RWPE2 (cell line): ENCODE results near the gene SRRM1.

Experiments
- ATAC-seq: fragments of 200-7000 bp; cut with Tn5 transposase; 3 replicates; pipeline ENCODE4 v1.9.1; 2021; ENCODE audit warnings: low read depth
- DNase-seq: peaks from one replicate; pipeline ENCODE4 v3.0.0-alpha.2; 2020; ENCODE audit warnings: low spot score
- H3K27ac ChIP-seq: fragments of 450-650 bp; 2 replicates; pipeline ENCODE4 v1.5.1; 2017; ENCODE audit warnings: mild to moderate bottlenecking; ENCODE audit not compliant: poor library complexity, severe bottlenecking
- H3K27me3 ChIP-seq: fragments of 250-450 bp; sonication (Bioruptor Pico); 2 replicates; pipeline ENCODE4 v1.5.1; 2021; ENCODE audit warnings: mild to moderate bottlenecking, moderate library complexity; ENCODE audit not compliant: insufficient read depth, poor library complexity, severe bottlenecking
- H3K36me3 ChIP-seq: fragments of 250-450 bp; sonication (Bioruptor Pico); 2 replicates; pipeline ENCODE4 v1.5.1; 2020; ENCODE audit warnings: low read depth, mild to moderate bottlenecking, moderate library complexity
- H3K4me1 ChIP-seq: fragments of 250-450 bp; sonication (Bioruptor Pico); 2 replicates; pipeline ENCODE4 v1.5.1; 2021; ENCODE audit warnings: mild to moderate bottlenecking, moderate library complexity; ENCODE audit not compliant: insufficient read depth, poor library complexity, severe bottlenecking
- H3K4me3 ChIP-seq: fragments of 250-450 bp; sonication (Bioruptor Pico); 2 replicates; pipeline ENCODE4 v1.5.1; 2021; ENCODE audit warnings: mild to moderate bottlenecking, moderate library complexity; ENCODE audit not compliant: severe bottlenecking
- H3K9me3 ChIP-seq: fragments of 250-450 bp; sonication (Bioruptor Pico); 2 replicates; pipeline ENCODE4 v1.5.1; 2021; ENCODE audit warnings: mild to moderate bottlenecking, moderate library complexity; ENCODE audit not compliant: severe bottlenecking
- TF ChIP-seq, protein P1 (sequence below): fragments of 450-650 bp; IDR thresholded peaks from one replicate; pipeline ENCODE4 v1.5.1; 2017; ENCODE audit warnings: mild to moderate bottlenecking, moderate library complexity; ENCODE audit not compliant: poor library complexity, severe bottlenecking

Gene SRRM1

GRCh38 chr1:24692351-24692980 lies 49.4 kb downstream of the SRRM1 start:
- ATAC-seq, result no peak
- no peak overlapping the region for H3K27ac ChIP-seq
- TF ChIP-seq, protein P1, sequence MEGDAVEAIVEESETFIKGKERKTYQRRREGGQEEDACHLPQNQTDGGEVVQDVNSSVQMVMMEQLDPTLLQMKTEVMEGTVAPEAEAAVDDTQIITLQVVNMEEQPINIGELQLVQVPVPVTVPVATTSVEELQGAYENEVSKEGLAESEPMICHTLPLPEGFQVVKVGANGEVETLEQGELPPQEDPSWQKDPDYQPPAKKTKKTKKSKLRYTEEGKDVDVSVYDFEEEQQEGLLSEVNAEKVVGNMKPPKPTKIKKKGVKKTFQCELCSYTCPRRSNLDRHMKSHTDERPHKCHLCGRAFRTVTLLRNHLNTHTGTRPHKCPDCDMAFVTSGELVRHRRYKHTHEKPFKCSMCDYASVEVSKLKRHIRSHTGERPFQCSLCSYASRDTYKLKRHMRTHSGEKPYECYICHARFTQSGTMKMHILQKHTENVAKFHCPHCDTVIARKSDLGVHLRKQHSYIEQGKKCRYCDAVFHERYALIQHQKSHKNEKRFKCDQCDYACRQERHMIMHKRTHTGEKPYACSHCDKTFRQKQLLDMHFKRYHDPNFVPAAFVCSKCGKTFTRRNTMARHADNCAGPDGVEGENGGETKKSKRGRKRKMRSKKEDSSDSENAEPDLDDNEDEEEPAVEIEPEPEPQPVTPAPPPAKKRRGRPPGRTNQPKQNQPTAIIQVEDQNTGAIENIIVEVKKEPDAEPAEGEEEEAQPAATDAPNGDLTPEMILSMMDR, result no peak

GRCh38 chr1:24693827-24694379 lies 50.8 kb downstream of the SRRM1 start:
- no peak for ATAC-seq
- Histone ChIP-seq H3K27ac (no peak overlapping the region), H3K4me3 (no peak overlapping the region)

More at GRCh38 chr1:24692351-24692980, 49.4 kb downstream of the SRRM1 start:
- Histone ChIP-seq H3K9me3 (no peaks in the 10 kb centered on the region), H3K27me3 (no peaks in the 10 kb centered on the region), H3K4me3 (no peak overlapping the region), H3K36me3 (no peaks in the 10 kb centered on the region), H3K4me1 (no peaks in the 10 kb centered on the region)
- DNase-seq, result no peak

DNA sequence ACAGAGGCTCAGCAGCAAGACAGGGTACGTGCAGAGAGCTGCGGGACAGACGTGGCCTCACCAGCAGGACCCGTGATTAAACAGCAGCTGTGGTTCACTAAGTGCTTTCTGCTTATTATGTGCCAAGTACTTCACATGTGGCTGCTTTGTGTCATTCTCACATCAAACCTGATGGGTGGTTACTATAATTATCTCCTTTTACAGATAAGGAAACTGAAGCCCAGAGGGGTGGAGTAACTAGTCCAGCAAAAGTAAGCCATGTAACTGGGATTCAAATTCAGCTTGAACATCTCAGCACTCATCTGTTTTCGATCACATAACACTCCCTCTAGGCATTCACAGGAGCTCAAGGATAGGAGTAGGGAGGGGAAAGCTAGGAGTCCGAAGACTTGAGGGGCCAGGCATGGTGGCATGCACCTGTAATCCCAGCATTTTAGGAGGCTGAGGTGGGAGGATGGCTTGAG lies 51.3 kb downstream of the SRRM1 start:
- Histone ChIP-seq H3K4me1 (no peaks in the 10 kb centered on the region), H3K27me3 (no peaks in the 10 kb centered on the region), H3K4me3 (no peak overlapping the region), H3K27ac (no peak overlapping the region), H3K9me3 (no peaks in the 10 kb centered on the region), H3K36me3 (no peaks in the 10 kb centered on the region)
- DNase-seq (no peak), ATAC-seq (no peak)
- TF ChIP-seq, protein P1, result no peak

More at GRCh38 chr1:24693827-24694379, 50.8 kb downstream of the SRRM1 start:
- Histone ChIP-seq H3K9me3 (no peaks in the 10 kb centered on the region), H3K36me3 (no peaks in the 10 kb centered on the region), H3K4me1 (no peaks in the 10 kb centered on the region), H3K27me3 (no peaks in the 10 kb centered on the region)
- TF ChIP-seq, protein P1, result no peak
- DNase-seq, result no peak

DNA sequence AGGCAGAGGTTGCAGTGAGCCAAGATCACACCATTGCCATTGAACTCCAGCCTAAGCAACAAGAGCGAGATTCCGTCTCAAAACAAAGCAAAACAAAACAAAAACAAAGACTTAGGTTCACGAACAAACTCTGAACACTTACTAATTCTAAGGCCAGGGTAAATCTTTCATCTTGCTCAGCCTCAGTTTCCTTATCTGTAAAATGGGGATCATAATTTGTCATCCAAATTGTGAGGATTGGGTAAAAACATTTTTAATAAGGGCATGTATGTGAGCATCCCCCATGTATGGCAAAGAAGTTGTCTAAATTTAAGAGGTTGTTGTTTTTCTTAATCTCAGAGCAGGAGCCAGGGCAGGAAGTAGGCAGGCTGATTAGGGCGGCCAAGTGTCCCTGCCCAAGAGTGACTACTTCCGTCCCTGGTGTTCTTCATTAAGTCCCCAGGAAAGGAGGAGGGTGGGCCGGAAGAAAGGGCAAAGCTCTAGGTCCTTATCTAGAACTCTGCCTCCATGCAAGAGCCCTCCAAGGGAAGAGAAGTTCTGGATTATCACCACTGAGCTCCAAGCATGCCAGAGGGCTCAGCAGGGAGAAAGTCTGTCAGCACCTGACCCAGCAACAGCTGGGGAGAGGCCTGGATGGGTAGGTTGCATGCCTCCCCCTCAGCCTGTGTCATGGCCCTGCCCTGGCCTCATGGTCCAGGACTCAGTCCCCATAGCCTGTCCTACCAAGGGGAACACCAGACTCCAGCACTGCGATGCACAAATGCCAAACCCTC lies 52.3 kb downstream of the SRRM1 start:
- Histone ChIP-seq H3K27me3 (no peaks in the 10 kb centered on the region), H3K4me1 (no peaks in the 10 kb centered on the region), H3K9me3 (no peaks in the 10 kb centered on the region), H3K36me3 (no peaks in the 10 kb centered on the region), H3K27ac (no peak overlapping the region), H3K4me3 (no peak overlapping the region)
- no peak for ATAC-seq
- DNase-seq, result no peak
- TF ChIP-seq, protein P1, result no peak
